CD4-positive, alpha-beta T cell treated with Interleukin-4 for 1 hour (primary cell): ENCODE measurements around the gene FMO4.
"Not testable (repeated sequence)": the region's sequence is repeated elsewhere in the genome, so short reads cannot be mapped to it uniquely, and the experiment has no call there.

Experiments used
- DNase-seq, 2 donors: peaks; one replicate each; pipeline ENCODE4 v3.0.0-alpha.2; 2020 to 2022

Gene FMO4

GRCh38 chr1:171313835-171314320 lies at the start of gene FMO4:
FMO4 (plus strand) TSS chr1:171314183; CDS start chr1:171319826, 5,643 bp downstream.
- DNase-seq, result peak; percentile 94 to 95

- DNase-seq, result no peak
Measured at GRCh38 chr1:171265686-171266085, 48.3 kb upstream of the FMO4 start.

- no peak for DNase-seq
Measured at GRCh38 chr1:171266930-171267329, 47.1 kb upstream of the FMO4 start.

- DNase-seq, result no peak
Measured at GRCh38 chr1:171267391-171267790, 46.6 kb upstream of the FMO4 start.

GRCh38 chr1:171270806-171271205 lies 43.2 kb upstream of the FMO4 start:
- DNase-seq, result no peak

GRCh38 chr1:171277534-171277933 lies 36.4 kb upstream of the FMO4 start:
- DNase-seq, result no peak

- DNase-seq, result no peak
Measured at GRCh38 chr1:171279234-171279633, 34.7 kb upstream of the FMO4 start.

GRCh38 chr1:171279678-171280077 lies 34.3 kb upstream of the FMO4 start:
- DNase-seq, result no peak

- no peak for DNase-seq
Measured at GRCh38 chr1:171280599-171280998, 33.4 kb upstream of the FMO4 start.

GRCh38 chr1:171286032-171286705 lies 27.8 kb upstream of the FMO4 start:
- DNase-seq, result no peak

- no peak for DNase-seq
Measured at GRCh38 chr1:171290621-171291020, 23.4 kb upstream of the FMO4 start.

GRCh38 chr1:171292799-171293198 lies 21.2 kb upstream of the FMO4 start:
- no peak for DNase-seq

- not testable (repeated sequence) for DNase-seq
Measured at GRCh38 chr1:171295383-171295782, 18.6 kb upstream of the FMO4 start.

GRCh38 chr1:171295821-171296220 lies 18.2 kb upstream of the FMO4 start:
- no peak for DNase-seq

GRCh38 chr1:171296897-171297296 lies 17.1 kb upstream of the FMO4 start:
- no peak for DNase-seq

GRCh38 chr1:171298696-171299095 lies 15.3 kb upstream of the FMO4 start:
- DNase-seq, result no peak

GRCh38 chr1:171299342-171299741 lies 14.6 kb upstream of the FMO4 start:
- no peak for DNase-seq

GRCh38 chr1:171300401-171300800 lies 13.6 kb upstream of the FMO4 start:
- DNase-seq, result no peak

GRCh38 chr1:171310661-171311087 lies 3.3 kb upstream of the FMO4 start:
- no peak for DNase-seq

GRCh38 chr1:171311771-171312558 lies 2.0 kb upstream of the FMO4 start:
- DNase-seq, result no peak

- no peak for DNase-seq
Measured at GRCh38 chr1:171313319-171313834, 606 bp upstream of the FMO4 start.

GRCh38 chr1:171329251-171329650 lies 15.3 kb downstream of the FMO4 start:
- DNase-seq, result no peak

- no peak for DNase-seq
Measured at GRCh38 chr1:171334024-171334640, 20.1 kb downstream of the FMO4 start.

GRCh38 chr1:171335964-171336363 lies 22.0 kb downstream of the FMO4 start:
- no peak for DNase-seq
